A673 (cell line): ENCODE measurements around the gene TECTA. TPM values are rescaled to one million over a fixed set of nuclear protein-coding genes. Genes with fewer than 3 reads are reported as not detected.
"Not testable (repeated sequence)": the region's sequence is repeated elsewhere in the genome, so short reads cannot be mapped to it uniquely, and the experiment has no call there.

Experiments used
- BruUV-seq: library from RNA; stranded (reverse); fragments of 400-500 nt; replicated peaks from 2 replicates; lab custom pipeline; 2021; lab: Mats Ljungman, UMichigan
- CTCF ChIA-PET: fragments of 300-600 bp; sonication (Branson Sonifier 250); formaldehyde crosslinking; loops from one replicate; lab custom pipeline; 2022; ENCODE audit warnings: antibody characterized with exemption; lab: Charles Lee
- POLR2A ChIA-PET: fragments of 300-600 bp; sonication (Branson Sonifier 250); formaldehyde crosslinking; loops from one replicate; lab custom pipeline; 2022; ENCODE audit warnings: antibody characterized with exemption; ENCODE audit not compliant: low non-redundant PET; lab: Charles Lee
- DNase-seq: peaks from one replicate; pipeline ENCODE4 v3.0.0-alpha.2; 2015; ENCODE audit warnings: low spot score
- H3K27ac ChIP-seq: fragments of 200-600 bp; sonication (generic); 2 replicates; pipeline ENCODE4 v1.5.1; 2016; ENCODE audit warnings: mixed run types, low read depth, mild to moderate bottlenecking, mixed read lengths, antibody characterized with exemption, low read length; ENCODE audit not compliant: poor library complexity, severe bottlenecking
- H3K27me3 ChIP-seq: fragments of 200-600 bp; sonication (generic); replicated peaks from 2 replicates; pipeline ENCODE4 v1.6.1; 2017; ENCODE audit warnings: mixed run types, low read depth, mild to moderate bottlenecking, mixed read lengths, antibody characterized with exemption, low read length; ENCODE audit not compliant: insufficient read depth, poor library complexity
- H3K36me3 ChIP-seq: fragments of 200-600 bp; sonication (generic); 2 replicates; pipeline ENCODE4 v1.6.1; 2016; ENCODE audit warnings: mixed run types, mild to moderate bottlenecking, mixed read lengths, antibody characterized with exemption, low read length; ENCODE audit not compliant: insufficient read depth, poor library complexity, severe bottlenecking
- H3K4me1 ChIP-seq: fragments of 200-600 bp; sonication (generic); 2 replicates; pipeline ENCODE4 v1.6.1; 2017; ENCODE audit warnings: mixed run types, mild to moderate bottlenecking, mixed read lengths, antibody characterized with exemption, low read length; ENCODE audit not compliant: insufficient read depth, poor library complexity, severe bottlenecking
- H3K4me3 ChIP-seq: fragments of 200-600 bp; sonication (generic); 2 replicates; pipeline ENCODE4 v1.5.1; 2016; ENCODE audit warnings: low read depth, mixed run types, mild to moderate bottlenecking, mixed read lengths, low read length; ENCODE audit not compliant: poor library complexity, severe bottlenecking
- H3K9me3 ChIP-seq: fragments of 200-600 bp; sonication (generic); 2 replicates; pipeline ENCODE4 v1.6.1; 2016; ENCODE audit warnings: mixed run types, low read depth, mild to moderate bottlenecking, mixed read lengths, antibody characterized with exemption, low read length; ENCODE audit not compliant: poor library complexity, severe bottlenecking
- CTCF ChIP-seq: fragments of 300-800, 200-600 bp; sonication (generic); conservative IDR thresholded peaks from 2 replicates; pipeline ENCODE4 v1.5.1; 2017; ENCODE audit warnings: low read depth, mild to moderate bottlenecking, antibody characterized with exemption, low read length, moderate library complexity, mixed read lengths
- EZH2 ChIP-seq: fragments of 200-600 bp; sonication (generic); IDR thresholded peaks from 2 replicates; pipeline ENCODE4 v1.6.1; 2017; ENCODE audit warnings: borderline replicate concordance, low read depth, mild to moderate bottlenecking, mixed read lengths, antibody characterized with exemption, low read length; ENCODE audit not compliant: poor library complexity, severe bottlenecking
- intact Hi-C: fragments of 100-400 bp; cut with micrococcal nuclease; formaldehyde crosslinking; loops from one replicate; pipeline ENCODE4 v1.10.0; 2022; ENCODE audit not compliant: unreplicated experiment
- total RNA-seq: library from RNA; stranded (reverse); gene quantifications from 2 replicates; pipeline ENCODE4 v1.2.3, GENCODE V29; 2021

The TECTA gene
- total RNA-seq, 1 experiment from 2014 or later: 0.19 TPM

- CTCF ChIA-PET: no interaction called here
- Histone ChIP-seq H3K27me3 (peaks cover 35% of the 10 kb centered on the region), H3K36me3 (no peaks in the 10 kb centered on the region), H3K4me3 (no peak overlapping the region), H3K9me3 (no peaks in the 10 kb centered on the region), H3K4me1 (no peaks in the 10 kb centered on the region), H3K27ac (no peak overlapping the region)
- no TSS peak for BruUV-seq
- DNase-seq: no peak
- POLR2A ChIA-PET: no interaction called here
- intact Hi-C loops: no loop called here
- TF ChIP-seq EZH2 (no peak), CTCF (no peak)
These were observed 12.6 kb downstream of the TECTA start for GRCh38 chr11:121113611-121114010.

GRCh38 chr11:121115024-121115423 lies 14.0 kb downstream of the TECTA start:
- H3K4me3 ChIP-seq, POLR2A ChIA-PET, H3K4me1 ChIP-seq, DNase-seq, H3K9me3 ChIP-seq, H3K36me3 ChIP-seq, BruUV-seq, CTCF ChIA-PET, H3K27ac ChIP-seq, intact Hi-C loops: not testable (repeated sequence)
- peaks cover 39% of the 10 kb centered on the region for H3K27me3 ChIP-seq

- Histone ChIP-seq H3K27me3 (peaks cover 25% of the 10 kb centered on the region), H3K9me3 (peaks cover 10% of the 10 kb centered on the region), H3K36me3 (no peaks in the 10 kb centered on the region), H3K4me3 (no peak overlapping the region), H3K4me1 (no peaks in the 10 kb centered on the region), H3K27ac (no peak overlapping the region)
- CTCF ChIA-PET: no interaction called here
- intact Hi-C loops: no loop called here
- DNase-seq: no peak
- no peak for TF ChIP-seq EZH2
- TF ChIP-seq CTCF: no peak
- no TSS peak for BruUV-seq
- POLR2A ChIA-PET: no interaction called here
These were observed 16.7 kb downstream of the TECTA start for GRCh38 chr11:121117788-121118187.

- Histone ChIP-seq H3K27ac (no peak overlapping the region), H3K27me3 (peaks cover 19% of the 10 kb centered on the region), H3K4me1 (no peaks in the 10 kb centered on the region), H3K9me3 (peaks cover 10% of the 10 kb centered on the region), H3K36me3 (no peaks in the 10 kb centered on the region), H3K4me3 (no peak overlapping the region)
- ChIA-PET POLR2A (no interaction called here), CTCF (no interaction called here)
- peak; percentile 41 for DNase-seq
- intact Hi-C loops: no loop called here
- TF ChIP-seq CTCF (0 out of 2 replicates have a peak, but pooled peaks have one; percentile 35), EZH2 (no peak)
- BruUV-seq: no TSS peak
These were observed 18.4 kb downstream of the TECTA start for GRCh38 chr11:121119440-121119839.
